OCI-LY3 (cell line): Measurements from ENCODE around the gene CDC42BPA.

Experiments used
- H2AFZ ChIP-seq: fragments of 200-600, 300-600 bp; shearing (Covaris generic); 2 replicates; pipeline ENCODE4 v1.6.0; 2014; ENCODE audit warnings: antibody characterized with exemption, low read depth, low read length
- H3K27ac ChIP-seq: fragments of 200-600, 300-600 bp; sonication (generic); 2 replicates; pipeline ENCODE4 v1.5.1; 2014; ENCODE audit warnings: mild to moderate bottlenecking, low read length, moderate library complexity, mixed read lengths
- H3K27me3 ChIP-seq: fragments of 200-600, 300-600 bp; sonication (generic); 2 replicates; pipeline ENCODE4 v1.6.1; 2014; ENCODE audit warnings: low read depth, low read length, mixed read lengths
- H3K36me3 ChIP-seq: fragments of 200-600, 300-600 bp; sonication (generic); replicated peaks from 2 replicates; pipeline ENCODE3; 2014; ENCODE audit warnings: low read depth, low read length, mixed read lengths
- H3K4me1 ChIP-seq: fragments of 300-600, 200-600 bp; sonication (generic); 2 replicates; pipeline ENCODE4 v1.6.1; 2014; ENCODE audit warnings: low read length, mixed read lengths
- H3K4me2 ChIP-seq: fragments of 200-600, 300-600 bp; sonication (generic); 2 replicates; pipeline ENCODE4 v1.6.1; 2014; ENCODE audit warnings: low read length, mixed read lengths
- H3K4me3 ChIP-seq: fragments of 300-600, 200-600 bp; sonication (generic); 2 replicates; pipeline ENCODE4 v1.5.1; 2014; ENCODE audit warnings: antibody characterized with exemption, mild to moderate bottlenecking, low read length, moderate library complexity
- H3K79me2 ChIP-seq: fragments of 300-600, 200-600 bp; shearing (Covaris generic); 2 replicates; pipeline ENCODE4 v1.6.1; 2014; ENCODE audit warnings: mild to moderate bottlenecking, low read length, mixed read lengths
- H3K9ac ChIP-seq: fragments of 300-600, 200-600 bp; shearing (Covaris generic); 2 replicates; pipeline ENCODE4 v1.6.0; 2014; ENCODE audit warnings: mild to moderate bottlenecking, low read length, moderate library complexity
- H3K9me3 ChIP-seq: fragments of 200-600, 300-600 bp; shearing (Covaris generic); 2 replicates; pipeline ENCODE4 v1.6.1; 2014; ENCODE audit warnings: low read length, mixed read lengths; ENCODE audit not compliant: insufficient read depth
- H4K20me1 ChIP-seq: fragments of 200-600, 300-600 bp; sonication (generic); 2 replicates; pipeline ENCODE4 v1.6.1; 2016; ENCODE audit warnings: low read length, mixed read lengths; ENCODE audit not compliant: insufficient read depth
- CTCF ChIP-seq: fragments of 200-600, 300-600 bp; sonication (generic); IDR thresholded peaks from 2 replicates; pipeline ENCODE4 v1.5.1; 2014; ENCODE audit warnings: antibody characterized with exemption, low read length, low read depth
- EZH2phosphoT487 ChIP-seq: fragments of 200-600 bp; shearing (Covaris generic); IDR thresholded peaks from 2 replicates; pipeline ENCODE4 v1.6.1; 2018; ENCODE audit warnings: antibody characterized with exemption, mixed run types, low read depth

The CDC42BPA gene

GRCh38 chr1:226967665-226968064 lies 350.6 kb downstream of the CDC42BPA start:
- Histone ChIP-seq H2AFZ (no peak overlapping the region), H3K9ac (no peak overlapping the region), H4K20me1 (no peaks in the 10 kb centered on the region), H3K9me3 (no peaks in the 10 kb centered on the region), H3K79me2 (no peaks in the 10 kb centered on the region; the same call in 1 of the 2 replicates), H3K4me3 (no peak overlapping the region), H3K27ac (no peak overlapping the region), H3K4me2 (no peak overlapping the region), H3K27me3 (no peaks in the 10 kb centered on the region), H3K4me1 (no peaks in the 10 kb centered on the region), H3K36me3 (peaks cover 23% of the 10 kb centered on the region)
- TF ChIP-seq EZH2phosphoT487 = no peak
- TF ChIP-seq CTCF = no peak

GRCh38 chr1:226966683-226967082 lies 351.6 kb downstream of the CDC42BPA start:
- Histone ChIP-seq H3K27me3 (no peaks in the 10 kb centered on the region), H3K27ac (no peak overlapping the region), H3K9me3 (no peaks in the 10 kb centered on the region), H3K36me3 (peaks cover 18% of the 10 kb centered on the region), H2AFZ (no peak overlapping the region), H3K4me3 (no peak overlapping the region), H3K9ac (no peak overlapping the region), H3K4me1 (no peaks in the 10 kb centered on the region), H3K4me2 (no peak overlapping the region), H3K79me2 (no peaks in the 10 kb centered on the region), H4K20me1 (no peaks in the 10 kb centered on the region)
- TF ChIP-seq EZH2phosphoT487 (no peak), CTCF (no peak)

GRCh38 chr1:226965581-226966440 lies 352.5 kb downstream of the CDC42BPA start:
- no peak for TF ChIP-seq EZH2phosphoT487
- TF ChIP-seq CTCF = no peak
- peaks cover 14% of the 10 kb centered on the region for H3K36me3 ChIP-seq
- H3K9ac ChIP-seq = no peak overlapping the region
- no peak overlapping the region for H3K27ac ChIP-seq
- no peaks in the 10 kb centered on the region for H3K4me1 ChIP-seq
- H3K9me3 ChIP-seq = no peaks in the 10 kb centered on the region
- no peak overlapping the region for H3K4me2 ChIP-seq
- H3K79me2 ChIP-seq = peaks cover 8% of the 10 kb centered on the region
- H3K4me3 ChIP-seq = no peak overlapping the region
- H3K27me3 ChIP-seq = no peaks in the 10 kb centered on the region
- H4K20me1 ChIP-seq = no peaks in the 10 kb centered on the region
- no peak overlapping the region for H2AFZ ChIP-seq

- Histone ChIP-seq H3K9me3 (no peaks in the 10 kb centered on the region), H2AFZ (no peak overlapping the region), H3K27me3 (no peaks in the 10 kb centered on the region), H4K20me1 (no peaks in the 10 kb centered on the region), H3K36me3 (peaks cover 9% of the 10 kb centered on the region), H3K4me2 (no peak overlapping the region), H3K4me1 (no peaks in the 10 kb centered on the region), H3K79me2 (peaks cover 17% of the 10 kb centered on the region), H3K27ac (no peak overlapping the region), H3K9ac (no peak overlapping the region), H3K4me3 (no peak overlapping the region)
- TF ChIP-seq EZH2phosphoT487 = no peak
- TF ChIP-seq CTCF = no peak
Observed at GRCh38 chr1:226964611-226965486, 353.4 kb downstream of the CDC42BPA start.
